KG1 (cell line): Measurements from ENCODE around the gene NCS1.
"Not testable (repeated sequence)": the region's sequence is repeated elsewhere in the genome, so short reads cannot be mapped to it uniquely, and the experiment has no call there.

ENCODE experiments used
- DNase-seq: peaks from one replicate; lab custom pipeline; 2025; lab: John Stamatoyannopoulos, UW

The NCS1 gene

GRCh38 chr9:130263601-130264413, 91.6 kb downstream of the NCS1 start:
- no peak for DNase-seq

DNA sequence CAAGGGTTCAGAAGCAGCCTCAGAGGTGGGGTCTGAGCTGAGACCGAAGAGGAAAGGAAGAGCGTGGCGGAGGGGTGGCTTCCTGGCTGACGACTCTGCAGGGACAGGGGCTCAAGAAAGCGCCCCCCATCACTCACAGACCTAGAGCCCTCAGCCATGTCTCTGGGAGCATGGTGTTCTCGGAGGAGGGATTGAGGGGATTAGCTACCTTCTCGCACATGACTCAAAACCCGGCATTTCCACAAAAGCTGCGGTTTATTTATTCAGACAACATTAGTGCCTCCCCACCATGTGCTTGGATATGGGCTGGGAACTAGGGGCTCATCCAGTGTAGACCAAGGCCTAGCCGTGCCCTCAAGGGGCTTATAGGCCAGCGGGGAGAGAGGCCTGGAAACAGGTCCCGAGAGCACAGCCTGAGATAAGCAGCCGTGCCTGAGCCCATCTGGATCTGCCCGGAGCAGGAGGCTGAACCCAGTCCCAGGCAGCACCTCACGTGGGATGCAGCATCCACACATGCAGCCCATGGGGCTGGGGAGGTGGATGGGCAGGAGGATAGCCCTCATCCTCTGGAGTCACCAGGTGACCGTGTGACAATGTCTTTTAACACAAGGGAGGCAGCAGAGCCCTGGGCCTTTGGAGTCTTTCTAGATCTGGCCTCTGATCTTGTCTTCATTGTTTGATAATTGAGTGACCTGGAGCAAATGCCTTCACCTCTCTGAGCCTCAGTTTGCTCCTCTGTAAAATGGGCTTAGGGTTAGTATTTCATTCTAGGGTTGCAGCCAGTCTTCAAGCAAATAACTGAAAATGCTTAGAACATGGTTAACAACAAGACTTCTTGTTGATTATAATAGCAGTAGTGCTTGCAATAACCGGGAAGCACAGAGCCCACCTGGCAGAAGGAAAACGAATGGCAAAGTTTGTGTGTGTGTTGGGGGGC, 92.5 kb downstream of the NCS1 start:
- no peak for DNase-seq

DNA sequence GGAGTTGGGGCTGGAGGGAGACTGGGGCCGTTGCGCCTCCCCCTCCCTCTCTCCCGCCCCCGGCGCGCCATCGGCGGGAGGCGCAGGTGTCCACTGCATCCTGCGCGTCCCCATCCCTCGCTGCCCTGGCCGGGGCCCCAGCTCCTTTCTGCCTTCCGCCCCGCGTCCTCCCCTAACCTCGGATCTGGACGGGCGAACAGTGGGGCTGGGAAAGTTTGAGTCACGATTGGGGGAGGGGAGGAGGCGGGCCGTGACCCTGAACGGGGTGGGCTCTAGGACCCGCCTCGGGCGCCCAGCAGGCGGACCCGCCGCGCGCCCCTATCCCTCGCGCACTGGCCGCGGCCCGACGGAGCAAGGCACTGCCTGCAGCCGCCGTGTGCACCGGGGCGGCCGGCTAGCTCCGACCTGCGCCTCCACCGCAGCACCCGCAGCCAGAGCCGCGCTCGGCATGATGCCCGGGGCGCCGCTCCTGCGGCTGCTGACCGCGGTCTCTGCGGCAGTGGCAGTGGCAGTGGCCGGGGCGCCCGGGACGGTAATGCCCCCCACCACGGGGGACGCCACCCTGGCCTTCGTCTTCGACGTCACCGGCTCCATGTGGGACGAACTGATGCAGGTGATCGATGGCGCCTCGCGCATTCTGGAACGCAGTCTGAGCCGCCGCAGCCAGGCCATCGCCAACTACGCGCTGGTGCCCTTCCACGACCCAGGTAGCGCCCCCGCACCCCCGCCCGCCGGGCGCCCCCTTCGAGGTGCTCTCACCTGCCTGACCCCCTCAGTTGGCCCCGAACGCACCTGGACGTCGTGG, 93.4 kb downstream of the NCS1 start, which contains the start of gene HMCN2:
Gene HMCN2 (plus strand): TSS at position 330 of the 805 bp plus-strand sequence. CDS start 119 bp downstream, at position 449.
- DNase-seq = no peak

- no peak for DNase-seq
Observed at GRCh38 chr9:130266236-130267098, 94.3 kb downstream of the NCS1 start.

- DNase-seq = no peak
Observed at GRCh38 chr9:130267930-130268329, 95.7 kb downstream of the NCS1 start.

DNA sequence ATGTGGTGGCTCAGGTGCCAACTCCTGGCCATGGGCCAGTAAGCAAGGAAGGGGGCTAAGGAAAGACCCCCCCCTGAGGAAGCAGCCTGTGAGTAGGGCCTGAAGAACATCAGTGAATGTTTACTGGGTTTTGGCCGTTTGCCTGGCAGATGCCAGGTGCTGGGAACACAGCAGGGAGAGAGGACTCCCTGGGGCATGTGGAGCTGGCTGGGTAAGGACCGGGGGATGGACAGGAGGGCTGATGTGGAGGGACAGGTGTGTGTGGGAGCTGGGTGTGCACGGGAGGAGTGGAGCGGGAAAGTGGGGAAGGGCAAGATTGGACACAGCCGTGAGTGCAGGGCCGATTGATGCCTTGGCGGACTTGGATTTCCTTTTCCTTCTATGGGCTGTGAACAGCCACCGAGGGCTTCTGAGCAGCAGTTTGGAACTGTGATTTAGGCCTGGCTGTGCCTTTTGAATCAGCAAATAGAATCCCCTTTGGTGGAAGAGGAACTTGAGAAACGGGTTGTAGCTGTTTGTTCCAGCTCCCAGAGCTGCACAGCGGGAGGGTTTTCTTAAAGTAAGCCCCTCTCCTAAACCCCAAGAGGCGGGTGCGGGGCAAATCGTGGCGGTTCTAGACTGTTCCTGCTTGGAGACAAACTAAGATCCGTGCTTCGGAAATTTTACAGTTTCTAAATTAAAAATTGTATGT, 96.5 kb downstream of the NCS1 start:
- DNase-seq = no peak

DNA sequence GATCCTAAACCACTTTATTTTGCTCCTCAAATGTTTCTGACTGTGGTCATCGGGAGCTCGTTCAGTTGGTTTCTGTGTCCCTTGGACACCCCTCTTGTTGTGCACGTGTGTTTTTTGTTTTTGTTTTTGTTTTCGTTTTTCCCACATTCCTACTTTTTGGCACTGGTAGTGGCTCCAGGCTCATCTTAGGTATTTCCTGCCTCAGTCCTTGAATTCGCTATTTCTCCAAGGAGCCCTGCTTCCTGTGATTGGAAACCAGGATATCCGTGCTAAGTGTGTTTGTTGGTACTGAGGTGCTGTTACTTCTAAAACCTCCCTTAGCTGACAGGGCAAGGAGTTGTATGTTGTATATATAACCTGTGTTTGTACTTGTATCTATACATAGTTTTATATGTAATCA, 99.3 kb downstream of the NCS1 start:
- DNase-seq = no peak

DNA sequence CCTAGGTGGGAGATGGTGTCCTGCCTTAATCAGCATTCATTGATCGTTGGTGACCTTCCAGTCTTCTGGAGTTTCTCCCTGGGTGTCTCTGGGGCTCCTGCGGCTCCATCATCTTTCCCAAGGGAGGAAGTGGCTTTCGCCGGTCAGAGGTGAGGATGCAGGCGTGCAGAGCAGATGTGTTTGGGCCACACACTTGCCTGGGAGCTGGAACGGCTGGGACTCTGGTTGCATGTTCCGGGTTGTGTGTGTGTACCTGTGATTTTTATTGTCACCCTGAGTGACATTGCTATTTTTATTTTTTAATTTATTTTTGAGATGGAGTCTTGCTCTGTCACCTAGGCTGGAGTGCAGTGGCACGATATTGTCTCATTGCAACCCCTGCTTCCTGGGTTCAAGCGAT, 103.0 kb downstream of the NCS1 start:
- no peak for DNase-seq

DNA sequence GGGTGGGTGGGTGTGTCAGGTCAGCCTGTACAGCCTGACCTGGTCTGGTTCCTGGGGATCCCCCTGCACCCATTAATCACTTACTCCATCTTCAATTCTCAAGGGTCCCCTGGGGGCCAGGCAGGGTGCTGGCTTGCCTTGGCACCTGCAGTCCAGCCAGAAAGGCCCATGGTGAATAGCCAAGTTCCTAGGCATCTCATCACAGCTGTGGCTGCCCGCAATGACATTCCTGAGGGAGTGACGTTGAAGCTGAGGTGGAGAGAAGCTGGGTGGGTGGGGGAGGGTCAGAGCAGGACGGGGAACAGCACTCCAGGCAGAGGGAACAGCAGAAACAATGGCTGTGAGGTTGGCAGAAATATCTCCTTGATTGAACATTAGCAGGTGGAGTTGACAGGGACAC, 103.9 kb downstream of the NCS1 start:
- DNase-seq = no peak

- DNase-seq = no peak
Observed at GRCh38 chr9:130276955-130277354, 104.8 kb downstream of the NCS1 start.

DNA sequence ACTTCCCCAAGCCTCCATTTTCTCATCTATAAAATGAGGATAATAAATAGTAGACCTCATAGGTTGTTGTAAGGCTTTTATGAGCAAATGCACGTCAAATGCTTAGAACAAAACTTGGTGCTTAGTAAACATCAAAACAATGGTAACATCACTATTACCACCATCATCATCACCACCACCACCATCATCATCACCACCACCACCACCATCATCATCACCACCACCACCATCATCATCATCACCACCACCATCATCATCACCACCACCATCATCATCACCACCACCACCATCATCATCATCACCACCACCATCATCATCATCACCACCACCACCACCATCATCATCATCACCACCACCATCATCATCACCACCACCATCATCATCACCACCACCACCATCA, 105.3 kb downstream of the NCS1 start:
- not testable (repeated sequence) for DNase-seq

GRCh38 chr9:130283539-130284248, 111.5 kb downstream of the NCS1 start:
- DNase-seq = no peak

- DNase-seq = no peak
Observed at GRCh38 chr9:130284249-130284625, 112.0 kb downstream of the NCS1 start.

DNA sequence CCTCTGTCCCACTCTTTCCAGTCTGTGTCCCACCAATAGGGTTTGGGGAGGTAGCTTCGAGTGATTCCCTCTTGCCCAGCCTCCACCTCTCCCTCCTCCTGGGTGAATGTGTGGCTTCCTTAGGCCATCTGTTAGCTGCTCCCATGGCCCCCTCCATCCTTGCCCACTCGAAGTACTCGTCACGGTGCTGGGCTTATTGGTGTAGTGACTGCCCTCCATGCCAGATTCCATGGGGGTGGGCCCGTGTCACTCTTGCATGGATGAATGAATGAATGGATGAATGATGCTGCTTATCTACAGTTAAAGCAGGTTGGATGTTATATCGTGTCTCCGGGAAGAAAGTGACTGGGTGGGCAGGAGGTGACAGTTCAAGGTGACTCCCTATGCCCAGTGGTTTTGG, 112.5 kb downstream of the NCS1 start:
- no peak for DNase-seq

DNA sequence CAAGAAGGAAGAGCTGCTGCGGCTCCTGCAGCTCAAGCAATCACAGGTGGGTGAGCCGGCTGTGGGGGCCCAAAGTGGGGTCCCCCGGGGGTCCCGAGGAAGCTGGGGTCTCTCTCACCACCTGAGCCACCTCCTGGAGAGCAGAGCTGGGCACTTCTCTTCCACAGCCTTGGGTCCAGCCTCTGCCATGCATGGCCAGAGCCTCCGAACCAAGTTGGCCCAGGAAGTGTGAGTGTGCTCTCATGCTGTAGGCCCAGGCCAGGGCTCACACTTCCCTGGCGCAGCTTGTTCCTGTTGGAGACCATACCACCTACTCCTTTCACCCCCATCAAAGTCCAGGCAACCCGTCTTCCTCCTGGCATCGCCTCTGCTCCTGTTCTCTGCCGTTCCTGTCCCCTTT, 113.1 kb downstream of the NCS1 start:
- DNase-seq = no peak

DNA sequence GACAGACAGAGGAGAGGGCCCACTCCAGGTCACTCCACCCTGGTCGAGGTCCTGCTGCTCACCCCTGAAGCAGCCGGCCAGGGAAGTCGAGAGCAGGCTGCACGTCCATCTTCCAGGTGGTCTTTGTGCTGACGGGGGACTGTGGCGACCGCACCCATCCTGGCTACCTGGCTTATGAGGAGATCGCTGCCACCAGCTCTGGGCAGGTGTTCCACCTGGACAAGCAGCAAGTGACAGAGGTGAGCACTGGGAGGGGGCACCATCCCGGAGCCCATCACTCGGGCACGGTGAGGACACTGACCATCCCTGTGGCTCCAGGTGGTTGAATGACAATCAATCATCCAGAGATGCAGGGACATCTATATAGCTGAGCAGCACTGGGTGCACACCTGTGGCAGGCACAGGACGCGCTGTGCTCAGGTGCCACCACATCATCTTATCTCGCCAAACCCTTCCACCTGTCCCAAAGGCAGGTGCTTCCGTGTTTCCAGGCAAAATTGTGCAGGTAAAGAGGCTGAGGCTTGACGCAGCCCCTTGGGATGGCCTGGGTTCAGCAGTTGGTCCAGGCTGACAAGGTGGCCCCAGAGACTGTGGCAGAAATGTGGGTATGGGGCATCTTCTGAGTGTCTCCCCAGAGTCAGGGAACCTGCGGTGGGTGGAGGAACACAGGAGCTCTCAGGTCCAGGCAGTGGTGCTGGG, 114.0 kb downstream of the NCS1 start:
- no peak for DNase-seq
